D721Med (cell line): ENCODE measurements around the gene TRMT11.
A peak's percentile ranks its signal among the peaks of the same experiment; 100 is the strongest.

Source experiments
- DNase-seq: peaks from one replicate; pipeline ENCODE4 v3.0.0; 2011; ENCODE audit warnings: low spot score; ENCODE audit not compliant: insufficient read length
- FAIRE-seq: peaks from 2 replicates; lab custom pipeline; 2011; peaks lifted over from hg19 to GRCh38; lab: Jason Lieb, UNC
- TF ChIP-seq, protein P1 (sequence below): IDR thresholded peaks from 2 replicates; pipeline ENCODE4 v1.5.1; 2012; ENCODE audit warnings: mild to moderate bottlenecking, control low read depth; ENCODE audit not compliant: insufficient read depth; ENCODE audit errors: missing control alignments

TRMT11 gene

DNA sequence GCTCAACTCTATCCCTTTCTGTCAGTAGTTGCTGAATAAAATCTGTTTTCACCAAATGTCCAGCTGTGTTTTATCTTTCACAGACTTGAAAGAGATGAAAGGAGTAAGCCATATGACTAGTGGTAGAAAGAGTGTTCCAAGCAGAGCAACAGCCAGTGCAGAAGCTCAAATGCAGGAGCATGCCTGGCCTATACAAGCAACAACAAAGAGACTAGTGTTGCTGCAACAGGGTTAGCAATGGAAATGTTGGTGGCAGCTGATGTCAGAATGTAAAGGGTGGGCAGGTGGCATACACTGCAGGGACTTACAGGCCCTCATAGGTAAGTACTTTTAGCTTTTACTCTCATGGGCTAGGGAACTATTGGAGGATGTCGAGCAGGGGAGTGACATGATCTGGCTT lies 35.0 kb upstream of the TRMT11 start:
- no peak for FAIRE-seq
- TF ChIP-seq, protein P1, sequence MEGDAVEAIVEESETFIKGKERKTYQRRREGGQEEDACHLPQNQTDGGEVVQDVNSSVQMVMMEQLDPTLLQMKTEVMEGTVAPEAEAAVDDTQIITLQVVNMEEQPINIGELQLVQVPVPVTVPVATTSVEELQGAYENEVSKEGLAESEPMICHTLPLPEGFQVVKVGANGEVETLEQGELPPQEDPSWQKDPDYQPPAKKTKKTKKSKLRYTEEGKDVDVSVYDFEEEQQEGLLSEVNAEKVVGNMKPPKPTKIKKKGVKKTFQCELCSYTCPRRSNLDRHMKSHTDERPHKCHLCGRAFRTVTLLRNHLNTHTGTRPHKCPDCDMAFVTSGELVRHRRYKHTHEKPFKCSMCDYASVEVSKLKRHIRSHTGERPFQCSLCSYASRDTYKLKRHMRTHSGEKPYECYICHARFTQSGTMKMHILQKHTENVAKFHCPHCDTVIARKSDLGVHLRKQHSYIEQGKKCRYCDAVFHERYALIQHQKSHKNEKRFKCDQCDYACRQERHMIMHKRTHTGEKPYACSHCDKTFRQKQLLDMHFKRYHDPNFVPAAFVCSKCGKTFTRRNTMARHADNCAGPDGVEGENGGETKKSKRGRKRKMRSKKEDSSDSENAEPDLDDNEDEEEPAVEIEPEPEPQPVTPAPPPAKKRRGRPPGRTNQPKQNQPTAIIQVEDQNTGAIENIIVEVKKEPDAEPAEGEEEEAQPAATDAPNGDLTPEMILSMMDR = no peak
- no peak for DNase-seq

DNA sequence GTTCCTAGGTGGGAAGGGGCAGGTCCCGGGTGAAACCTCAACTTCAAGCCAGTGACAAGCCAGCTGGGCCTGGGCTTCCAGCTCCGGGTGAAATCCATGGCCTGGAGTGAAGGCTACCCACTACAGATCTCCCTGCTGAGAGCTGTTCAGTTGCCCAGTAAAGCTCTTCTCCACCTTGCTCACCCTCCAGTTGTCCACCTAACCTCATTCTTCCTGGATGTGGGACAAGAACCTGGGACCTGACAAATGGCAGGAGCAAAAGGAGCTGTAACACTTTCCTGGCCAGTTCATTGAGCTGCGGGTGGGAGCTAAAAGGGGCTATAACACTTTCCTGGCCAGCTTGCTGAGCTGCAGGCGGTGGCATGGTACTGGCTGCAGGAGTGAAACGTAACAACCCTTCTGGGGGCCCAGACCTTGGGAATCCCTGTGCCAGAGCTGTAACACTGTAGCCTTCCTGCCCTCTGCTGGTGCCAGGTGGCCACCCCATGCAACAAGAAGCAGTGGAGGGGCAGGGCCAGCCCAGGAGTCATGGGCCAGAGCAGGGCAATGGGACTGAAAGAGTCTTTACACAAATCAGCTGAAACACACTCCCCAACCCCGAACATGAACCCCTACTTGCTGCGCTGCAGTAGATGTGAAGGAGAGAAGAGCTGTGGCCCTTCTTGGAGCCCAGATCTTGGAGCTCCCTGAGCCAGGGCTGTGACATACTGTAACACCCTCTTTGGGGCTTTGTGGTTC lies 33.4 kb upstream of the TRMT11 start:
- TF ChIP-seq, protein P1 = peak; percentile 7
- DNase-seq = no peak

DNA sequence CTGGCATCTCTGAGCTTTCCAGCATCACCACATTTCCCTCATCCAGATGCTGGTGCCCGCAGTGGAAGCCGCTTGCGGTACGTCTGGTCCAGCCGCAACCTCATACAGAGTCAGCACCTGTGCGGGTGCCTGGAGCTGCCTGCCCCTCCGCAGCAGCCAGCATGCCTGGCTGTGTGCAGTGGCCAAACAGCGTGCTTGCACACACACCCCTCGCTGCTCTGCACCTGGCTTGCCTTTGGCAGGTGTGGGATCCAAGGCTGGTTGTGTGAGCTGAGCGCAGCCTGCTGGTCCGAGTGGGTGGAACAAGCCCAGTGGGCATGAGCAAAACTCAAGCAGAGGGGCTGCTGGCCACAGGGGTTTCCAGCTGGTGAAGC lies 32.9 kb upstream of the TRMT11 start:
- no peak for DNase-seq
- TF ChIP-seq, protein P1 = peak; percentile 8
- no peak for FAIRE-seq

More for the DNA sequence above, 33.4 kb upstream of the TRMT11 start:
- no peak for FAIRE-seq

DNA sequence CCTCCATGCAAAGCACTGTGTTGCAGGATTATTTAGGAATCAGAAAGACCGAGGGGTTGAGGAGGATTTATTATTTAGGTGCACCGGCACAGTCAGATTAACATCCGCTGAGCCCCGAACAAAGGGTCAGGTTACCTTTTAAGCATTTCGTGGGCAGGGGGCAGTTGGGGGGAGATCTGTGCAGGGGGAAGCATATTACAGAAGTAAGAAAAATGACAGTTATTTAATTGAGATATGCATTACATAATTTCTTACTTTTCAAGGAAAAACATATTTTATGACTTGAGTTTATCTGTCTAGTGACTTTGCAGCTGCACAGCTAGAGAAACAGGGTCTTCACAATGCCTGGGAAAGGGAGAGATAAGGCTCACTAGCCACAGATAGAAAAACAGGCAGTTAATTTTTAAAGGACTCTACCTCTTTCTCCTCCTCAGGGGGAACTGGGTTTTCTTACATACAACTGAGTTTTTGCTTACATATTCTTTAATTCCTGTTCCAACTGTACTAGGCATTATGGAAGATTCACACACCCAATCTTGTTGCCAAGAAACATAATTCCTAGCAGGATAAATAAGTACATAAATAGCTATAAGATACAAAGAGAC lies 31.5 kb upstream of the TRMT11 start:
- FAIRE-seq (no peak), DNase-seq (no peak)
- TF ChIP-seq, protein P1 = no peak

DNA sequence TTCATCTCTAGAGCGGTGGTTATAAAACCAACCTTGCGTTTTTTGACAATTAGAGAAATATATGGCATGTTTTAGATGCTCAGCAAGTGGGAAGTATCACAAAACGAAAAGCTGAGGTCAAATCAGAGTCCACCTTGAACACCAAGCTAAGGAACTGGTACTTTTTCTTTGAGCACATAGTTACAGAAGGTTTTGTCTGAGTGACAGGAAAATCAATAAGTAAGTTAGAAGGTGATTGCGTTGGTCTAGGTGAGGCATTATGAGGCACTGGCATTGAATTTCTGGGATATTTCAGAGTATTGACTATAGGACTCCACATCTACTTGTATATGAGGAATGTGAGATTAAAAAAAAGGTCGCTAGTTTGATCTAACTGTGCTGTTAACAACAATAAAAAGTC lies 30.4 kb upstream of the TRMT11 start:
- FAIRE-seq (no peak), DNase-seq (no peak)
- TF ChIP-seq, protein P1 = no peak

DNA sequence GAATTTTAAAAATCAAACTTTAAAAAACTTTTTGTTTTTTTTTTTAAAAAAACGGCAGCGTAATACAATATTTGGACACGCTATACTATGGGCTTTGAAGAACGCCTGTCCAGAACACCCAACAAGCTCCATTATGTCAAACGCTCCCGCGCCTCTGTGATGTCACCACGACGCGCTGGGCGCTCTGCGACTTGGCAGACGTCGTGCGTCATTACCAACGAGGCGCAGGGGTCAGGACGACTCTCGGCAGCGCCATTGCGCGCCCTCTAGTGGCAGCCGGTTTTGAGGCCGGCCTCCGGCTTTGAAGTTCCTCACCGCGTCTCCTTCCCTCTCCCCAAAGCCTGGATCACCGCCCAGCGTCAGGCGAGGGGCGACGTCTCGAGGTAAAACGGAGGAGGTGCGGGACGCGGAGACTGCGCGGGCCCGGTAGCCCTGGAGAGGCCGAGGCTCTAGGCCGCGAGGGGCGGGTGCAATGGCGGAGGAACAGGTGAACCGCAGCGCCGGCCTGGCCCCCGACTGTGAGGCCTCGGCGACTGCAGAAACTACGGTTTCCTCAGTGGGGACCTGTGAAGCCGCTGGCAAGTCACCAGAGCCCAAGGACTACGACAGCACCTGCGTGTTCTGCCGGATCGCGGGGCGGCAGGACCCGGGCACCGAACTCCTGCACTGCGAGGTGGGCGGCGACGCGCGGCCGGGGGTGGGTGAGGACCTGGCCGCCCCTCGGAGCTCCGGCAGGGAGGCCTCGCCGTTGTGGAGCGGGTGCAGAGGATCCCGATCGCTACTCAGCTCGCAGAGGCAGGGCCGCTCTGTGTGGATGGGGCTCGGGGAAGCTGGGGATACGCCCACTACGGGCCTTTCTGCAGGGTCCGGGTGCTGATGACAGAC lies 29.6 kb upstream of the TRMT11 start, which contains the start of gene HINT3:
TSS of gene HINT3 (plus strand) at position 265 of the 885 bp plus-strand sequence. CDS start at position 473, 208 bp downstream.
- no peak for FAIRE-seq

More for the DNA sequence above, 29.6 kb upstream of the TRMT11 start, which contains the start of gene HINT3:
- TF ChIP-seq, protein P1 = peak; percentile 88
- DNase-seq = peak; percentile 72
